ENCODE results near the gene LHFPL4. TPM values are rescaled to one million over a fixed set of nuclear protein-coding genes. Genes with fewer than 3 reads are reported as not detected.
A peak's percentile ranks its signal among the peaks of the same experiment; 100 is the strongest.
"Not testable (repeated sequence)": the region's sequence is repeated elsewhere in the genome, so short reads cannot be mapped to it uniquely, and the experiment has no call there.

The LHFPL4 gene
- total RNA-seq, result under 1 TPM in 1 of 6 donors, not detected in 5; 0.52 TPM

- H3K9me3 ChIP-seq, result no peaks in the 10 kb centered on the region
- 4 to 8% methylated on average over 12 to 25 of the region's 75 CpGs for WGBS, 2 donors
- ATAC-seq (ENCODE audit: low FRiP score in 2 of 2) (no peak), DNase-seq (no peak)
- TF ChIP-seq POLR2A (IDR thresholded peaks at IDR 0.05) (no peak), CTCF (IDR thresholded peaks at IDR 0.05) (no peak), EP300 (IDR thresholded peaks at IDR 0.05) (no peak), POLR2AphosphoS5 (IDR thresholded peaks at IDR 0.05) (no peak)
- H3K36me3 ChIP-seq, result no peaks in the 10 kb centered on the region
- no peak within 1 kb of the TSS for H3K27ac ChIP-seq
- peaks cover 0 to 17% (median 2%) of the 10 kb centered on the region in 4 donors for H3K4me1 ChIP-seq
- H3K27me3 ChIP-seq, result peaks cover 0 to 23% (median 11%) of the 10 kb centered on the region in 4 donors
- peak within 1 kb of the TSS in 1 of 4 donors; percentile 7 for H3K4me3 ChIP-seq
Measured at GRCh38 chr3:9553021-9553947, at the start of gene LHFPL4. Gene LHFPL4, minus strand, starts transcription at chr3:9553822. Its CDS starts 1,143 bp downstream, at chr3:9552679.

GRCh38 chr3:9602620-9603019, 49.0 kb upstream of the LHFPL4 start:
- DNase-seq, result no peak
- Histone ChIP-seq H3K36me3 (no peaks in the 10 kb centered on the region), H3K27me3 (peaks cover 0 to 7% (median 0%) of the 10 kb centered on the region in 4 donors), H3K9me3 (peaks cover 6 to 16% (median 11%) of the 10 kb centered on the region in 4 donors), H3K27ac (no peak overlapping the region), H3K4me1 (peaks cover 0 to 9% (median 0%) of the 10 kb centered on the region in 4 donors), H3K4me3 (no peak overlapping the region)
- no peak for ATAC-seq (ENCODE audit: low FRiP score in 2 of 2)
- TF ChIP-seq CTCF (IDR thresholded peaks at IDR 0.05), result no peak
- TF ChIP-seq POLR2AphosphoS5 (IDR thresholded peaks at IDR 0.05), result no peak
- TF ChIP-seq EP300 (IDR thresholded peaks at IDR 0.05), result no peak
- TF ChIP-seq POLR2A (IDR thresholded peaks at IDR 0.05), result no peak
- 81 to 93% methylated on average over 1 to 4 of the region's 4 CpGs for WGBS, 2 donors

- H3K36me3 ChIP-seq; H3K4me1 ChIP-seq; H3K27me3 ChIP-seq; ATAC-seq (ENCODE audit: low FRiP score in 2 of 2): not testable (repeated sequence)
- peak overlapping the region in 1 of 4 donors; percentile 24 for H3K27ac ChIP-seq
- DNase-seq, result peak in 1 of 2 donors; percentile 34
- peaks cover 6 to 12% (median 9%) of the 10 kb centered on the region in 4 donors for H3K9me3 ChIP-seq
- H3K4me3 ChIP-seq, result peak overlapping the region in 3 of 4 donors; percentile 24 to 37 (median 33)
- WGBS, 2 donors, result 73 to 81% methylated on average over 22 of the region's 24 CpGs
Measured at GRCh38 chr3:9601006-9601581, 47.5 kb upstream of the LHFPL4 start.

- Histone ChIP-seq H3K27me3 (peaks cover 0 to 7% (median 0%) of the 10 kb centered on the region in 4 donors), H3K27ac (peak overlapping the region in 1 of 4 donors; percentile 24), H3K4me3 (peak overlapping the region in 3 of 4 donors; percentile 24 to 37 (median 33)), H3K36me3 (no peaks in the 10 kb centered on the region), H3K9me3 (peaks cover 2 to 7% (median 6%) of the 10 kb centered on the region in 4 donors), H3K4me1 (peaks cover 0 to 9% (median 0%) of the 10 kb centered on the region in 4 donors)
- peak in 1 of 4 donors; percentile 20 for TF ChIP-seq POLR2A (IDR thresholded peaks at IDR 0.05)
- peak in 1 of 6 experiments; percentile 11 for TF ChIP-seq CTCF (IDR thresholded peaks at IDR 0.05)
- no peak for TF ChIP-seq POLR2AphosphoS5 (IDR thresholded peaks at IDR 0.05)
- no peak for TF ChIP-seq EP300 (IDR thresholded peaks at IDR 0.05)
- ATAC-seq (ENCODE audit: low FRiP score in 2 of 2) (peak in 1 of 2 donors; percentile 65), DNase-seq (peak; percentile 54 to 91)
- WGBS, 2 donors, result 0 to 6% methylated on average over 8 to 13 of the region's 42 CpGs
Measured at GRCh38 chr3:9600597-9600996, 47.0 kb upstream of the LHFPL4 start.

- ATAC-seq (ENCODE audit: low FRiP score in 2 of 2) (no peak), DNase-seq (no peak)
- peaks cover 0 to 9% (median 0%) of the 10 kb centered on the region in 4 donors for H3K4me1 ChIP-seq
- H3K36me3 ChIP-seq, result no peaks in the 10 kb centered on the region
- H3K27ac ChIP-seq, result no peak overlapping the region
- TF ChIP-seq POLR2AphosphoS5 (IDR thresholded peaks at IDR 0.05) (no peak), POLR2A (IDR thresholded peaks at IDR 0.05) (no peak), EP300 (IDR thresholded peaks at IDR 0.05) (no peak), CTCF (IDR thresholded peaks at IDR 0.05) (no peak)
- WGBS, 2 donors, result 79 to 89% methylated on average over 7 of the region's 7 CpGs
- H3K27me3 ChIP-seq, result peaks cover 0 to 7% (median 0%) of the 10 kb centered on the region in 4 donors
- H3K9me3 ChIP-seq, result no peaks in the 10 kb centered on the region
- H3K4me3 ChIP-seq, result no peak overlapping the region
Measured at GRCh38 chr3:9598783-9599387, 45.3 kb upstream of the LHFPL4 start.

All from upper lobe of left lung (tissue), 6 donors.